Activated CD8-positive, alpha-beta memory T cell treated with anti-CD3 and anti-CD28 coated beads, Interleukin-2, amount 50 U/mL, for 24 hours (primary cell): ENCODE measurements around the gene CAPZB.
"Not testable (repeated sequence)": the region's sequence is repeated elsewhere in the genome, so short reads cannot be mapped to it uniquely, and the experiment has no call there.

Experiments used
- DNase-seq: peaks from one replicate; pipeline ENCODE4 v3.0.0-alpha.2; 2020; ENCODE audit errors: extremely low read depth

CAPZB gene

DNA sequence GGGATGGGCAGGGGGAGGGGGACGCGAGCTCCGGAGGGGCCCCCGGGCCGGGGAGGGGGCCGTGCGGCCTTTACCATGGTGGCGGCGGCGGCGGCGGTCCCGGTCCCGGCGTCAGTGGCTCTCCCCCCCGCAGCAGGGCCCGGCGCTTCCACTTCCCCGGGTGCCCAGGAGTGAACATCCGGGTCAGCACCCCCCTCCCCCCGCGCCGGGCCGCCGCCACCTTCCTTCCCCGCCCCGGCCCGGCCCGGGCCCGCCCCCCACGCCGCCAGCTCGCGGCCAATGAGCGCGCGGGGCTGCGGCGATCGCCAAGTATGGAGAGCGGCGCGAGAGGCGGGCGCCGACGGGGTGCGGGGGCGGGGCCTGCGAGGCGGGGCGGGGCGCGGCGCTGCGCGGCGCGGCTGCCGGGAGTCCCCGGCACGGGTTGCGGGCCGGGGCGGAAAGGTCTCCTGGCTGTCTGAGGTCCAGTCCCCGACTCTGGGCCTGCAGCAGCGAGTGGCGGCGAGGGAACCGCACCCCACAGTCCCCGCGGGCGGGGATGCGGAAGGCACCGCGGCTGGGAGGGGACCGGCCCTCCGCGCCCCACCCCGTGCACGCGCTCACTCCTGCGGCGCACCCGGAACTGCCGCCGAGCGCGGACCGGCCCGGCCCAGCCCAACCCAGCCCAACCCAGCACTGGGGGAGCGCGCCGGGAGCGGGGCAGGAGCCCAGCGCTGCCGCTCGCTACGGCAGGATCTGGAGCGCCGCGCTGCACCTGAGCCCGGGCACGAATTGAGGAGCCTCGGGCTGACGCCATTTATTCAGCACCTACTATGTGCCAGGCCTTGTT, at the start of gene CAPZB:
Gene CAPZB (minus strand): TSS at position 178 of the 826 bp plus-strand sequence. CDS start 101 bp downstream, at position 77.
- DNase-seq: peak; percentile 76

DNA sequence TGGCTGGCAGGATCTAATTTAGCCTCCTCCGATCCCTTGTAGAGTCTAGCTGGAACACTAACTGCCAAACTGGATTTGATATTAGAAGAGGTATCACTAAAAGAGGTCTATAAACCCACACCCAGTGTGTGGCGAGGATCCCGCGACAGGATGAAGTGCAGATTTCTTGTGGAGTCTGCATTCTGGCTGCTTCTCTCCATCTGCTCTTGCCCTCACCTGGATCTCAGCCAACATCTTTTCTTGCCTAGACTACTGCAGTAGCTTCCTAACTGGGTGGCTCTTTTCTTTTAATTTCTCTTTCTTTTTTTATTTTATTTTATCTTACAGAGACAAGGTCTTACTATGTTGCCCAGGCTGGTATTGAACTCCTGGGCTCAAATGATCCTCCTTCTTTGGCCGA, 48.9 kb upstream of the CAPZB start:
- no peak for DNase-seq

DNA sequence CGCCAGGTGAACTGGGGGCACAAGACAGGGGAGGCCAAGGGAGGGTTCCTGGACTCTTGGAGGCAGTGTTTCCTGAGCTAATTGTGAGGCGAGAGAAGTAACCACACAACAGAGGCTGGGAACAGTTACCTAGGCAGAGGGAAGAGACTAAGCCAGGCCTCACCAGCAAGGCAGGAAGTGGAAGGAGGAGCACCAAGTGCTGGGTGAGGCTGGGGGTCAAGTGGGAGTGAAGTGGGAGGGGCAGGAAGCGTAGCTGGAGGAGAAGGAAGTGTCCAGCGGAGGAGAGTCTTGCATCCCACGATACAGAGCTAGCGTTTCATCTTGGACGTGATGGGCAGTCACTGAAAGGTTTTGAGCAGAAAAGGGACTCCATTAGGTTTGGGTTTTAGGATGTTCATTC, 48.3 kb upstream of the CAPZB start:
- DNase-seq: no peak

DNA sequence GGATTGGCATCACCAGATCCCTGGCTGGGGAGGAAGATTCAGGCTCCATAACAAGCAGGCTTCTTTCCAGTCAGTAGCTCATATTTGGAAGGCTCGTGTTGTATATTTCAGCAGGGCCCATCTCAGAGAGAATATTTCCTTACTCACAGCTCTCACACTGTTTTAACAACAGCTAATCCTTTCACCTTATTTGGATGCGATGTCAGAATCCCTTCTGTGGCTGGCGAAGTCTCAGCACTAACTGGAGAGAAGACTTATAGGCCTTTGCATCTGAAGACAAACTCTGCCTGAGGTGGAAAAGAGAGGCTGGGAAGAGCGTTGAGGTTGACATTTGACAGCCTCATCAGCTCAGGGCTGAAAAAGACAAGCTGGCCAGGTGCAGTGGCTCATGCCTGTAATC, 47.2 kb upstream of the CAPZB start:
- DNase-seq: no peak

DNA sequence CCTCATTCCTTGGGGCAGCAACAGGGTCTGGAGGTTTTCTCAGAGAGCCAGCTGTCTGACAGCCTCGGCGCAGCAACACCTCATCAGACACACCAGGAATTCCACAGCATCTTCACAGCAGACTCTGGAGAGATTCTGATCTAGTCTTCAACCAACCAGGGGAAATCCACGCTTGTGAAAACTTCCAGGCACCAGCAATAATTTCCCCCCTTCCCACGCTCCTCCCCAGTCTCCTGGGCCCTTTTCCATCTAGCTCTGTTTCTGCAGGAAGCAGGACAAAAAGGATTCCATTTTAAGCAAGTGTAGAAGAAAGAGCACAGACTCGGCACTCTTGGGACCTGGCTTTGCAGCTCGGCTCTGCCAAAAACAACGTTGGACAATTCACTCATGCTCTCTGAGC, 44.3 kb upstream of the CAPZB start:
- no peak for DNase-seq

DNA sequence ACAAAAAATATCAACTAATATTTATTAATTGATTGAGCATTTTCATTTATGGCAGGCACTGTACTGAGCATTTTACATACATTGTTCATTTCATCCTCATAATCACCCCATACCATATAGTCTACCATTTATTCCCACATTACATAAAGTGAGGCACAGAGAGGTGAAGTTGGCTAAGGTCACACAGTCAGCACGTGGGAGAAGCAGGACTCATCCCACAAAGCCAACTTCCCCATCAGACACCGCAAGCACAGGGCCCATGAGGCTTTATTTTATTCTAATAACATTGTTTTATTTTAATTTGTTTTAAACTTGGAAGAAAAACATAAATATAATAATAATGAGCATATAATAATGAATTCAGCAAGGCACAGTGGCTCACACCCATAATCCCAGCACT, 43.1 kb upstream of the CAPZB start:
- no peak for DNase-seq

DNA sequence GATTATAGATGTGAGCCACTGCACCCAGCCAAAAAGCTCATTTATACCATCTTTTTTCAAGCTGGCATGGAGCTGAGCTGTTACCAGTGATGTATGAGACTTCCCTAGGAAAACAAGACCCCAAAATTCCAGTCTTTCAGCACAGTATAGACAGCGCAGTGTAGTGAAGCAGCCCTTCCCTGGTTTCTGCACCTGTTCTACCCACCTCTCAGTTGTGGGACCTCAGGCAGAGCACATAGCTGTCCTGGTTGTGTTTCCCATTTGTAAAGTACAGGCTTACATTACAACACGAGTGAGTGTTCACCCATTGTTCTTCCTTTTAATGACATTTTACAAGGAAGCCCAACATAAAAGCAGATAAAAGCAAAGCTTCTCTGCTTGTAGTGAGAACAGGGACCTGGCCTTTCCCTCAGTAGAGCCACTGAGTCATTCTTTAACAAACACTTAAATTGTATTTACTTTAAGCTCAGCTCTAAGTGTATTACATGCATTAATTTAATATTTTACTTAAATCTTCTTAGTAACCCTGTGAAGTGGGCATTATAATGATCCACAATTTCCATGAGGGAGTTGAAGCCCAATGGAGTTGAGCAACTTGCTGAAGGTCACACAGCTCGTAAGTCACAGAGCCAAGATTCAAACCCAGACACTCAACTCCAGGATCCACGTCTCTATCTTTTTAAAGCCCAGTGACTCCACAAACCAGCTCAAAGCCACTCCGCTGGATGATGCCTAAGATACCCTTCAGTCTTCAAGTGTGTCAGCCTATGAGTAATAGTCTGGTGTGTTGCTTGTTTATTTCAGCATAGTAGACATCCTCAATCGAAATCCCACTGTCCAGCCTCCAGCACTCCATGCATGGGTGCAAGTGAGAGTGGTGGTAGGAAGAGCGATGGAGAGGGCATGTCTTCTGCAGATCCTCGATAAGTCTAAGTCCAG, 40.5 kb upstream of the CAPZB start:
- no peak for DNase-seq

DNA sequence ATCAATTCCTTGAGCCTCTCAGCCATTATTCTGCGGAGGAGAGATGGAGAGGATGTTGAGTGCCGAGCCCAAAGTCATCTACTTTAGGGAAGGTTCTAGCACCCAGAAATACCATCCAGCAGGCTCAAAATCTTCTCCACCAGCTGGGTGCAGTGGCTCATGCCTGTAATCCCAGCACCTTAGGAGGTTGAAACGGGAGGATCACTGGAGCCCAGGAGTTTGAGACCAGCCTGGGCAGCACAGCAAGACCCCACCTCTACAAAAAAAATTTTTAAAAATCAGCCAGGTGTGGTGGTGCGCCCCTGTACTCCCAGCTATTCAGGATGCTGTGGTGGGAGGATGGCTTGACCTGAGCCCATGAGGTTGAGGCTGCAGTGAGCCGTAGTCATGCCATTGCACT, 39.5 kb upstream of the CAPZB start:
- no peak for DNase-seq

DNA sequence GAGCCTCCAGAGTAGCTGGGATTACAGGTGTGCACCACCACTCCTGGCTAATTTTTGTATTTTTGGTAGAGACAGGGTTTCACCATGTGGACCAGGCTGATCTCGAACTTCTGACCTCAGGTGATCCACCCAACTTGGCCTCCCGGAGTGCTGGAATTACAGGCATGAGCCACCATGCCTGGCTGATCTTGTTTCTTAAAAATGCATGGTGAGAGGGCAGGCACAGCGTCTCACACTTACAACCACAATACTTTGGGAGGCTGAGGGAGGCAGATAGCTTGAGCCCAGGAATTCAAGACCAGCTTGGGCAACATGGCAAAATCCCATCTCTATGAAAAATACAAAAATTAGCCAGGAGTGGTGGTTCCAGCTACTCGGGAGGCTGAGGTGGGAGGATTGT, 37.2 kb upstream of the CAPZB start:
- not testable (repeated sequence) for DNase-seq

DNA sequence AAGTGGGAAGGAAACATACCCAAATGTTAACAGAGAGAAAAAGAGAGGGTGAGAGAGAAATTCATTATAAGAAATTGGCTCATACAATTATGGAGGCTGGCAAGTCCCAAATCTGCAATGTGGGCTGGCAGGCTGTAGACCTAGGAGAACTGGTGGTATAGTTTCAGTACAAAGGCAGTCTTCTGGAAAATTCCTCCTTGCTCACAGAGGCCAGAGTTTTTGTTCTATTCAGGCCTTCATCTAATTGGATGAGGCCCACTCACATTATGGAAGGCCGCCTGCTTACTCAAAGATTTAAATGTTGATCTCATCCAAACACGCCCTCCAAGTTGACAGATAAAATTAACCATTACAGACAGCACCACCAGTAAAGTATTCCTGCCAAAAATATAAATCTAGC, 36.1 kb upstream of the CAPZB start:
- DNase-seq: no peak

DNA sequence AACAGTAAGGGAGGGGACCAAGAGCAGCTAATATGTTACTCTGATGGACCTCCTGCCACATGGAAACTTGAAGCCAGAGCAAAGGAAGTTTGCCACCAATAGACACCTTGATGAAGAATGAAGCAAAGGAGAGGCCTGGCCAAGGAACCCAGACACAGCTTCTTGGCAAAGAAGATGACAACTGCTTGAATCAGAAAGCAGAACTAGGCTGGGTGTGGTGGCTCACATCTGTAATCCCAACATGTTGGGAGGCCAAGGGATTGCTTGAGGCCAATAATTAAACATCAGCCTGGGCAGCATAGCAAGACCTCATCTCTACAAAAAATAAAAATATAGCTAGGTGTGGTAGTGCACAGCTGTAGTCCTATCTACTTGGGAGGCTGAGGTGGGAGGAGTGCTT, 31.7 kb upstream of the CAPZB start:
- no peak for DNase-seq

DNA sequence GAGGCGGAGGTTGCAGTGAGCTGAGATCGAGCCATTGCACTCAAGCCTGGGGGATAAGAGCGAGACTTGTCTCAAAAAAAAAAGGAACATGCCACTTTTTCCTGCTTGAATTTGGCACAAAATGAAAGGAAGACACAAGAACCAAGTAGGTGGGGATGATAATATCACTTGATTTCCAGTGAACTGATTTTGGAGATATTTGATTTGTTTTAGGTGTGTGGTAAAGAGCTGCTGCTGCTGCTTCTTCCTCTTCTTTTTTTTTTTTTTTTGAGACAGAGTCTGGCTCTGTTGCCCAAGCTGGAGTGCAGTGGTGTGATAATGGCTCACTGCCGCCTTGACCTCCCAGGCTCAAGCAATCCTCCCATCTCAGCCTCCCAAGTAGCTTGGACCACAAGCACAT, 29.9 kb upstream of the CAPZB start:
- DNase-seq: no peak

DNA sequence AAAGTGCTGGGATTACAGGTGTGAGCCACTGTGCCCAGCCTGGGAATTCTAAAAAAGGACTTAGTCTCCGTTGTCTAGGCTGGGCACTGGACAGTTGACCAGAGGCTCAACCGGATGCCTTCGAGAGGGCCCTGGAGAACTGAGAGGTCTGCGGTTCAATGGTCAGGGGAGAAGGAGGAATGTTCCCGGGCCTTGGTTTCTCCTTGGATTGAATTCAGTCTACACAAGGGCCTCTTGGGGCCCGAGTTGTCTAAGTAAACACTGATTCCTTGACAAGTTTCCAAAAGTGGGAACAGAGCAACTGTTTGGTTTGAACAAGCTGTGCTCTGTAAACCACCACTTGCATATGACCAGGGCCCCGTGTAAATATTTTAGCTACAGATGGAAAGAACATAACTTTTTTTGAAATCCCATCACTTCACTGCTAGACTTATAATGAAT, 29.1 kb upstream of the CAPZB start:
- no peak for DNase-seq

DNA sequence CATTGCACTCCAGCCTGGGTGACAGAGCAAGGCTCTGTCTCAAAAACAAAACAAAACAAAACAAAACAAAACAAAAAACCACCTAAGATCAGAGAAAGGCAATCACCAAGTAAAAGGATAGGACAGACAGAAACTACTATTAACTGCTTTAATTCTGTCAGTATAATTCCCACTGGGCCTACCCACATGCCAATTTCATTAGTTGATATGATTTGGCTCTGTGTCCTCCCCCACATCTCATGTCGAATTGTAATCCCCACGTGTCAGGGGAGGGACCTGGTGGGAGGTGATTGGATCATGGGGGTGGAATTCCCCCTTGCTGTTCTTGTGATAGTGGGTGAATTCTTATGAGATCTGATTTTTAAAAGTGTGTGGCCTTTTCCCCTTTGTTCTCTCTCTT, 27.2 kb upstream of the CAPZB start:
- no peak for DNase-seq

DNA sequence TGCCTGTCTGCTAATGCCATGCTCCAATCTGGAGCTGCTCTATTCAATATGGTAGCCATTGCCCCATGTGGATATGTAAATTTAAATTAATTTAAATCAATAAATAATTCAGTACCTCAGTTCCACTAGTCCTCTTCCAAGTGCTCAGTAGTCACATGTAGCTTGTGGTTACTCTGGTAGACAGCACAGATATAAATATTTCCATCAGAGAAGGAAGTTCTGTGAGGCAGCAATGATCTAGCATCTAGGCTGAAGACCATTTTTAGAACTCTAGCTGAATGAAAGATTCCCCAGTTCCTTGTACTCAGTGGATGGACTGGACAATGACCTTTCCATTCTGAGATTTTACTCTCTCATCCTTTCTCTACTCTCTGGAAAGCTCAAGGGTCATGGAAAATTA, 25.8 kb upstream of the CAPZB start:
- DNase-seq: no peak

DNA sequence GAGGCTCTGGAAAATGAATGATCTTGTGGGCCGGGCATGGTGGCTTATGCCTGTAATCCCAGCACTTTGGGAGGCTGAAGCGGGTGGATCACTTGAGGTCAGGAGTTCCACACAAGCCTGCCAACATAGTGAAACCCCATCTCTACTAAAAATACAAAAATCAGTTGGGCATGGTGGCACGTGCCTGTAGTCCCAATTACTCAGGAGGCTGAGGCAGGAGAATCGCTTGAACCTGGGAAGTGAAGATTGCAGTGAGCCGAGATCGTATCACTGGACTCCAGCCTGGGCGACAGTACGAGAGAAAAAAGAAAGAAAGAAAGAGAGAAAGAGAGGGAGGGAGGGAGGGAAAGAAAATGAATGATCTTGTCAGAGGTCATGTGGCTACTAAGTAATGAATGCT, 24.3 kb upstream of the CAPZB start:
- not testable (repeated sequence) for DNase-seq

DNA sequence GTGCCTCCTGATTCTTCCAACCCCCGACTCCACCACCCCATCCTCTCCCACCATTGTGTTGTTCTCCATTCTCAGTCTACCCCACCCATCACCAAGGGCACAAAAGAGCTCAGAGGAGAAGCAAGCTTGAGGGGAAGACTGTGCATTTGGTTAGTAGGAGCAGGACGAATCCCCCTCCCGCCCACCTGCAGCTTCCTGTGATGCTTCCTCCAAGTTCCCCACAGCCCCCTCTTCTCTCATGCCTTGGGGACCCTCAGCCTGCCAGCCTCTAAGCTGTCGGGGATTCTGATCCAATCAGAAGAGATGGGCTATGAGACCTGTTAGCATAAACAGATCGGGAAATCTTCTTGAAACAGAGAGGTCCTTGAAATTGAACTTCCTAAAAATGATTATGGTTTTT, 22.2 kb upstream of the CAPZB start:
- no peak for DNase-seq

DNA sequence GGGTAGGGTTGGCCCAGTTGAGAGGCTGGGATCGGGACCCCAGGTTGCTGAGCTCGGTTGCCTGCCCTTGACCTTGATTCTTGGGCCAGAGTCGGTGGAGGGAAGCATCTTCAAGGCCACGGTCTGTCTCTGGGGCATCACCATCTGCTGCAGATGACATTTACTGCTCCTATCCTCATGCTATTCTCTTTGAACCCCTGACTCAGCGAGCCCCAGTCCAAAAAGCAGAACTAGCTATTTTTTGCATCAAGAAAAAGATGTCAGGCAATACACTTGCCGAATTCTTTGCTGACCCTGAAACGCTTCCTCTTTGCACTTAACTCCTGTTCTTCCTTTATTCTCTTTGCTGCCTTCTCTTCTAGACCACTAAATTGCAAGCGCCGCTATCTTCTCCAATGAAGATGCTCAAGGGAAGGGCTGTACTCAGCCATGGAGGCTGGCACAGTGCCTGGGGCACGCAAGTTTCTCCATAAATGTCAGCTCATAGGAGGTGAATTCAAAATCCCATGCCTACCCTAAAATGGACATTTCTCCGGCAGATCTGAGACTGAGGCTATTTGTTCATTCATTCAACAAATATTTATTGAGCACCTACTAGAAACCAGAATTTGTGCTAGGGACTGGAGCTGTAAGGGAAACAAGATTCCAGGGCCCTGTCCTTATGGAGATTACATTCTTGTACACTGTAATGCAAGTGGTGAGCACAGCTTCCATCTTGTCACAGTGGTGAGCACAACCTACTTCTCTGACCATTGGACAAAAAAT, 20.5 kb upstream of the CAPZB start:
- DNase-seq: no peak

DNA sequence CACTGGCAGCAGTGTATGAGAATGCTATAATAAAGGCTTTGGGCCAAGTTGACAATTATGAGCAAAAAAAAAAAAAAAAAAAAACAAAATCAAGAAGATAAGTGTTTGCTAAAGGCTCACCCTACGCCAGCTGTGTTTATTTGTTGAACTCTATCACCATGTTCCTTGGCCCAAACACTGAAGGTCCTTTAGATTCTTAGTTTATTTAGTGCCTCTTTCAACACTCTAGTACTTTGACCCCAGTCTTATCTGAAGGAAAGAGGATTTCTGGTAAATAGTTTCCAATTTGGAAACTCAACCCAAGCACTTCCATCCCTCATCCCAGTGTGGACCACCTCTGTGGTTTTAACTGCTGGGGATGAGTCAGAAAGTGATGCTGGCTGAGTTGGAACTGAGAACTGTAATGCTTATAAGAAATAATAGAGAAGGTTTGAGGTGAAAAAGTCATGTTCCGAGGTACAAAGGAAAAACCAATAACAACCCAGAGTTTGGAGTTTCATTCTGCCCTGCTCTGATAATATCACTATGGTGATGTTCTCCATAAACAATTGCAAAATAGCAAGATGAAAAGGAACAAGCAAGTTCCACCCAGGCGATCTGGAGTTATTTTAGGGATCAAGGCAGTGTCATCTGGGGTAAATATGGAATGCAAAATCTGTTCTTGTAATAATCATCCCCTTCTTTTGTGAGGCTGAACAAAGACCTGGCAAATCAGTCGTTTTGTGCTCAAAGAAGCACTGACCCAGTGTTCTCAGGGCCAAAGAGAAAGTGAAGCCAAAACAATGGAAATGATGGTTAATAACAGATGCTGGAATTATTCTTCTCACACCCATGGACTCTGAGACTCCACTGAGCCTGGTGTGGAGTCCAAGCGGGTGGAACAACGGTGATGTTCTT, 19.7 kb upstream of the CAPZB start:
- DNase-seq: no peak

DNA sequence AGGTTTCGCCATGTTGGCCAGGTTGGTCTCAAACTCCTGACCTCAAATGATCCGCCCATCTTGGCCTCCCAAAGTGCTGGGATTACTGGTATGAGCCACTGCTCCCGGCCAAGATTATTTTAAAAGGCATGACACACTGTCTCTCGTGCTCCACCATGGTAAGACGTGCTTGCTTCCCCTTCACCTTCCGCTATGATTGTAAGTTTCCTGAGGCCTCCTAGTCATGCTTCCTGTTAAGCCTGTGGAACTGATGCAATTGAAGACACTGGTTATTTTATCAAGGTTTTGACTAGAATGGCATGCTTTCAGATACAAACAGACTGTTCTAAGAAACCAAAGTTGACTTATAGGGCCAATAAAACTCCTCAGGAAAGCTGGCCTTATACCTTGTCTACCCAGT, 16.9 kb upstream of the CAPZB start:
- not testable (repeated sequence) for DNase-seq

DNA sequence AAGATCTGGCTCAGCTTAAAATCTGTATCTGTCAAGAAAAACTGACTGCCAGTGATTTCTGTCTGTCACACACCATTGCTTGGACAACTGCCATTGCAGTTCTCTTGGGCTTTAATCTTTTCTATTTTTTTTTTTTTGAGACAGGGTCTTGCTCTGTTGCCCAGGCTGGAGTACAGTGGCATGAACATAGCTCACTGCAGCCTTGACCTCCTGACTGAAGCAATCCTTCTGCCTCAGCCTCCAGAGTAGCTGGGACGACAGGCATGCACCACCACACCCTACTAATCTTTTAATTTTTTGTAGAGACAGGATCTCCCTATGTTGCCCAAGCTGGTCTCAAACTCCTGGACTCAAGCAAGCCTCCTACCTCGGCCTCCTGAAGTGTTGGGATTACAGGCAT, 14.5 kb upstream of the CAPZB start:
- not testable (repeated sequence) for DNase-seq
